Stimulated activated naive CD4-positive, alpha-beta T cell (primary cell): Measurements from ENCODE around the gene PEA15.

Source experiments
- DNase-seq, 6 experiments: peaks; one replicate each; lab custom pipeline; 2025; lab: John Stamatoyannopoulos, UW

Gene PEA15

DNA sequence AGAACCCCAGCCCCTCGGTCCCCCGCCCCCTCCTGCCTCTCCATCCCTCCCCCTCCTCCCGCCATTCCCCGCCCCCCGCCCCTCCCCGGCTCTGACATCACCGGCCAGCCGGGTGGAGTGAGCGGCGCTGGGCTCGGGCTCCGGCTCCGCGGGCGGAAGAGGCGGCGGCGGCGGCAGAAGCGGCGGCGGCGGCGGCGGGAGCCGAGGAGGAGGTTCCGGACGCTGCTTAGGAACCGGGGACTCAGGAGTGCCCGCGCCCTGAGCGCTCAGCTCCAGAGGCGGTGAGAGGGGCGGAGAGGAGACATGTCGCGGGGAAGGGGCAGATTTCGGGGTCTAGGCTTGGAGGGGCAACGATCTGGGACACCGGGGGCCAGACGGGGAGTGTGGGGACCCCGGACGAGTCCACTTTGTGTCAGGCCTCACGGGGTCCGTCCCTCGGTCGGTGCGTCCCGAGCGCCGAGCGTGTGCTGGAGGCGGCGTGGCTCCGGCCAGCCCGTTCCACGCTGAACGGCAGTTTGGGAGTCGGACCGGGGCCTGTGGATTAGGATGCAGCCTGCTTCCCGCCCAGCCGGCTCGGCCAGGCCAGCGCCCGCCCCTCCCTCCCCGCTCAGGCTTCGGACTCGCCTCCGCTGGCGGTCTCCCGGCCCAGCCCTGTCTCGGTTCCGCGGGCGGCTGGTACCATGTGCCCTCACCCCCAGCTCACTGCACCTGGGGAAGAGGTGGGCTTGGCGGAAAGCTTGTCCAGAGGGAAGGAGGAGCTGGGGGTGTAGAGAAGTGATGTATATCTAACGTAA is at the start of gene PEA15:
TSS of gene PEA15 (plus strand) at position 143 of the 794 bp plus-strand sequence. CDS start 6,161 bp downstream, outside the sequence.
- DNase-seq = peak; percentile 39 to 62 (median 46)

- no peak for DNase-seq
Observed at GRCh38 chr1:160156361-160156760, 48.8 kb upstream of the PEA15 start.

- no peak for DNase-seq
Observed at GRCh38 chr1:160157174-160157573, 48.0 kb upstream of the PEA15 start.

- DNase-seq = no peak
Observed at GRCh38 chr1:160158031-160158430, 47.2 kb upstream of the PEA15 start.

DNA sequence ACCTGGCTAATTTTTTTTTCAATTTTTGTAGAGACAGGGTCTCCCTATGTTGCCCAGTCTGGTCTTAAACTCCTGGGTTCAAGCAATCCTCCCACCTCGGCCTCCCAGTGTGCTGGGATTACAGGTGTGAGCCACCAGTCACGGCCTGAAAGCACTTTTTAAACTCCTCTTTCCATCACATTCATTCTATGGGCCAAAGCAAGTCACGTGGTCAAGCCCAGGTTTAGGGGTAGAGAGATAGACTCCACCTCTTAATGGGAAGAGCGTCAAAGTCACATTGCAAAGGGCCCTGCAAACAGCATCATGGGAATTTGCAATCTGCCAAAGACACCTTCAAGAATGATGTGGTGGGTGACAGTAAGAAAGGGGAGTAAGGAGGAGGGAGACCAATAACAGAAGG is 46.6 kb upstream of the PEA15 start:
- no peak for DNase-seq

DNA sequence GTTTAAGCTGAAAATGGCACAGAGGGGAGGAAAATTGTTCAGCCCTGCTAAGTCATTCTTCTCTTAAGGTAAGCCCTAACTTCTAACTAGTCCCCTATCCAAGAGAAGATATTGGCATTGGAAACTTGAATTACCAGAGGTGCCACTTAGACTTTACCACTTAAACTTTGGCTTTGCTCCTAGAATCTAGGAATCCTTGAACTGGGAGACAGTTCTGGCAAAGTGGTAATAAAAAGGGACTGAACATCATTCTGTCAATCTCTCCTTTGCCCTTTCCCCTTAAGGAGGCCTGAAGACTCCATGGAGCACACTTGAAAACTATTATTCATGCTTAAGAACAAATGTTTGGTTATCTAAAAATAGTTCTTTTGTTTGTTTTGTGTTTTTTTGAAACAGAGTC is 45.3 kb upstream of the PEA15 start:
- no peak for DNase-seq

- no peak for DNase-seq
Observed at GRCh38 chr1:160161965-160162705, 43.0 kb upstream of the PEA15 start.

DNA sequence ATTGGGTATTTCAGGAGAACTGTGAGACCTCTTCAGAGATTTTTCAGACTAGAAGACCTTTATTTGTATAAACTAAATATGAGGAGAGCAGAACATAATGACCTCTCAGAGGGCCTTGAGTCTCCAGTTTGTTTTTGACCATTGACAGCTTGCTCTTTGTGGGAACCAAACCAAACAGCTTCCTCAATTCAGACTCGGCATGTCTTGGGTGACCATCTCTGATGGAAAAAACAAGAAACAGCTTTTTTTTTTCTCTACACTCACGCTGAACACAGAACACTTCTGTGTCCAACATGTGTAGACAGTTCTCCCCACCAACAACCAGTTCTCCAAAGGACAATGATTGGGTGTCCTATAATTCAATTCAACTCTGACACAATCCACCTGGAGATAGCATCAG is 42.3 kb upstream of the PEA15 start:
- DNase-seq = no peak

DNA sequence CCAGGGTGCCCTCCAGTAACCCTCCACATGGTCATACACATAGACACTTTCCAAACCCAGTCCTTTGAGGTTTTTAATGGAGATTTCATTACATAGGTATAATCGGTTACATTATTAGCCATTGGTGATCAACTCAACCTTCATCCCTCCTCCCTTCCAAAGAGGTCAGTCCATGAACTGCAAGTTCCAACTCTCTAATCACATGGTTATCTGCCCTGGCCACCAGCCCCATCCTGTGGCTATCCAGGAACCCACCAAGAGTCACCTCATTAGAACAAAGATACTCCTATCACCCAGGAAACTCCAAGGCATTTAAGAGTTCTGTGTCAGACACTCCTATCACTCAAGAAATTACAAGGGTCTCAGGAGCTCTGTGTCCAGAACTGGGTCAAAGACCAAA is 41.6 kb upstream of the PEA15 start:
- no peak for DNase-seq

DNA sequence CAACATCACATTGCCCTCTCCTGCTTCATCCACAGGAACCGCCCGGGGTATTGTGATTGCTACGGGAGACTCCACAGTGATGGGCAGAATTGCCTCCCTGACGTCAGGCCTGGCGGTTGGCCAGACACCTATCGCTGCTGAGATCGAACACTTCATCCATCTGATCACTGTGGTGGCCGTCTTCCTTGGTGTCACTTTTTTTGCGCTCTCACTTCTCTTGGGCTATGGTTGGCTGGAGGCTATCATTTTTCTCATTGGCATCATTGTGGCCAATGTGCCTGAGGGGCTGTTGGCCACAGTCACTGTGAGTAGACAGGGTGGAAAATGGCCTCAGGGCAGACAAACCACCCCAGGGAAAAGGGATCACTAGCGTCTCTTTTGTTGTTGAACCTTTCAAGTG is 41.1 kb upstream of the PEA15 start:
- no peak for DNase-seq

- DNase-seq = no peak
Observed at GRCh38 chr1:160166166-160166868, 38.9 kb upstream of the PEA15 start.

GRCh38 chr1:160167056-160167455 is 38.1 kb upstream of the PEA15 start:
- no peak for DNase-seq

DNA sequence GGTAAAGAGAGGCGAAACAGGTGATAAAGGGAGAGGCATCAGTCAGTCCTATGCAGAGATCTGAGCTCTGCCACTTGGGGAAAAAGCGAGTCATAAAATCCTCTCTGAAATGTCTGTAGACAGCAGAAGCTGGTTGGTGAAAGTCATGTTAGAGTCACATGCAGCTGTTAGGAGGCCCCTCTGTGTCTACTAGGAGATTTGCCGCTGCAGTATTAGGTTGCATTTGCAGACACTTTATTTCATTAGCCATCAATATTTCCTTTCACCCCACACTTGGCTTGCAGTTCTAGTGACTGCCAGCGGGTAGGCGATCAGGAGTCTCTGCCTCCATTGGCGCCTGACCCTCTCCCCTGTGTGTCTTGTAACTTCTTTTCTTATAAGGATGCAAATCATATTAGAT is 37.6 kb upstream of the PEA15 start:
- DNase-seq = no peak

DNA sequence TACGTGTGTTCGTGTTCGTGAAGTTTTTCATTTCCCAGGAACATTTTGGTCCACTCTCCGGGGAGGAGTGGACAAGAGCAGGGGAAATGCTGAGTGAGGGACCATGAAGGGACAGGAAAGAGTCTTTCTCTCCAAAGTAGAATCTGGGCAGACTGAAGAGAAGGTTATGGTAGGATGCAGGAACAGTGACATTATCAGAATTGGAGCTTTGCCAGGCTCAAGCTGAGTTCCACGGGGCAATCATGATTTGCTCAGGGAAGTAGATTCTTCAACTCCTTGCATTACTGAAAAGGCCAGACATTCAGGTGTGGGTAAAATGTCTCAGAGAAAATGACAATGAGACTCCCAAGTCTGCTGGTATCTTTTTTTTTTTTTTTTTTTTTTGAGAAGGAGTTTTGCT is 37.2 kb upstream of the PEA15 start:
- no peak for DNase-seq

DNA sequence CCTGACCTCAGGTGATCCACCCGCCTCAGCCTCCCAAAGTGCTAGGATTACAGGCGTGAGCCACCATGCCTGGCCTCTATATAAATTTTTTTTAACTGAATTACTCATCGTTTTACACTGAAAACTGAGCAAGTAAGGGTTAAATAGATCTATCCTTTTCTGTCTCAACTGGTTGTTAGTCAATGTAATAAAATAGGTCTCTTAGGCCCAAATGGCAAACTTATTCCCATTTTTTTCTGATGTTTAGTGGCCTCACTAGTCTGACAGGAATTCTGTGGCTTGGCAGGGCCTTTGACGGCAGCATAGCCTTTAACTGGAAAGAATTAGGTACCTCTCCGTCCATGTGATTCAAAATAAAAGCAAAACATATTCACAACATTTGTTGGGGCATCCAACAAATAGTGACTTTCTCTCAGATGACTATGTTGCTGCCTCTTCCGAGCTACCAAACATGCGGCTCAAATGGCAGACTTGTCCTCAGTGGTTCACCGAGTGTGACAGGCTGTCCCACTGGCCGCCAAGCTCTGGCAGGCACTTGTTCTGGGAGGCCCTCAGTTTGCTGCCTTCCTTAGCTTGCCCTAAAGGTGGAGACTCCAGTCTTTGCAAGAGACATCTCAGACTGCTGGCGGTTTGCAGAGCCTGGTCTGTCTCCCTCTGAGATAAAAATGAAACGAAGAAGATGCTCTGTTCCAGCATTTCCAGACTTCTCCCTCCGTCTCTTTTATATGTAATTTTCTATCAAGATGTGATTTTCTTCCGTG is 36.4 kb upstream of the PEA15 start:
- DNase-seq = no peak

GRCh38 chr1:160169553-160170399 is 35.4 kb upstream of the PEA15 start:
- no peak for DNase-seq

DNA sequence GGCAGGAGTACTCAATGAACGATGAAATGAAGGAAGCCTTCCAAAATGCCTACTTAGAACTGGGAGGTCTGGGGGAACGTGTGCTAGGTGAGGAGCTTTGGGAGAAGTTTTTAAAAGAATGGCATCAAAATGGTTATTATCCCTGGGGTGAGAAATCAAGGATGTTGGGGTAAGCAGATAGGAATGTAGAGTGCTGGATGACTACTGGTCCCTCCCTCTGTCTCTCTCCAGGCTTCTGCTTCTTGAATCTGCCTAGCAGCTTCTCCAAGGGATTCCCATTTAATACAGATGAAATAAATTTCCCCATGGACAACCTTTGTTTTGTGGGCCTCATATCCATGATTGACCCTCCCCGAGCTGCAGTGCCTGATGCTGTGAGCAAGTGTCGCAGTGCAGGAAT is 33.8 kb upstream of the PEA15 start:
- DNase-seq = no peak

DNA sequence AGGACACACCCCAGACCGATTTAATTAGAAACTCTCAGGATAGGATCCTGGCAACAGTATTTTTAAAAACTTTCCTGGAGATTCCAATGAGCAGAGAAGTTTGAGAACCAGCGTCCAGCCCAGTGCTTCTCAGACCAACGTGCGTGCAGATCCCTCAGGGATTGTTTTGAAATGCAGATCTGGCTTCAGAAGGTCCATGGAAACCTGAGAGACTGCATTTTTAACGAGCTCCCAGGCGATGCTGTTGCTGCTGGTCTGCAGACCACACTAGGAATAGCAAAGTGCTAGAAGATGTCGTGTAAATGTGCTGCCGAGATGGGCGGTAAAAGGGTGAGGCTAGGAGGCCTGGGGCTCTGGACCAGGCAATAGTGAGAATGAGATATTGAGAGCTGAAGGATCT is 33.2 kb upstream of the PEA15 start:
- DNase-seq = no peak

- no peak for DNase-seq
Observed at GRCh38 chr1:160177231-160177630, 28.0 kb upstream of the PEA15 start.

DNA sequence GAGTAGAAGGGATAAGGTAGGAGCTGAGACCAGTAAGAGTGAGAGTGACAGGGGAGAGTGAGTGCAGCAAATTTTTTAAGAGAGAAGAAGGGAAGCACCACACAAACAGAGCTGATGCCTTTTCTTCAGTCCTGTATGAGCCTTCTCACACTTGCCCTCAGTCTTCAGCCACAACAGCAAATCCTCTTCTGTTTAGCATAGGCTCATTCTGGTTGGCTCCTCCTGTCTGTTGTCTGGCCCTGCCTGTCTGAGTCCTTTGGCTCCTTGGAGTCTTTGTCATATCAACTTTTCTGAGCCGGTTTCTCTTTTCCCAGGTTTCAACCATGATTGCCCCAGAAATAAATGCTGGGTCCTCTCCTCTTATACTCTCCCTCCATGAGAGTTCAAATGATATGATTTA is 27.5 kb upstream of the PEA15 start:
- DNase-seq = no peak

- DNase-seq = no peak
Observed at GRCh38 chr1:160178731-160179130, 26.5 kb upstream of the PEA15 start.
